NB4 (cell line): ENCODE data around the gene DOCK8.

Experiments
- CTCF ChIP-seq: IDR thresholded peaks from one replicate; pipeline ENCODE4 v1.5.1; 2012; ENCODE audit warnings: low read depth, low read length
- MAX ChIP-seq: IDR thresholded peaks from 2 replicates; pipeline ENCODE4 v1.6.1; 2011; ENCODE audit warnings: low read depth, low read length
- MYC ChIP-seq: IDR thresholded peaks from 2 replicates; pipeline ENCODE4 v1.6.1; 2011; ENCODE audit warnings: low read depth, low read length
- POLR2A ChIP-seq: IDR thresholded peaks from 2 replicates; pipeline ENCODE4 v1.6.1; 2011; ENCODE audit warnings: mild to moderate bottlenecking; ENCODE audit not compliant: insufficient read length; ENCODE audit errors: extremely low read depth

DNA sequence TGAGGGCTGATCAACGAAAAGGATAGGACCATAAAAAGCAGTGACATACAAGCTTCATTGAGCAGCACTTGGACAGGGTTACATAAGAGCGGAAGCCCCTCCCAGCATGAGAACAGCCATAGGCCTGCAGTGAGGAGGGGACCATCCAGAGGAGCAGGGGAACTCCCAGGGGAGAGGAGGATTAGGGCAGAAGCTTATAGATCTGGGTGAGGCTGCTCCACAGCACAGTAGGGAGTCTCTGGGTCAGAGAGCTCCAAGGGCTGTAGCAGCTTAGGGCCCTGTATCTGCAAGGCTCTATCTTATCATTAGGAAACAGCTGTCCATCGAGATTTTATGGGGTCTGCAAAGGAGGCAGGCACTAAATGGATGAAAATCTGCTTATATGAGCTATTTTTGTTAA, 186.6 kb downstream of the DOCK8 start:
- TF ChIP-seq CTCF: no peak
- TF ChIP-seq POLR2A: no peak
- no peak for TF ChIP-seq MYC
- no peak for TF ChIP-seq MAX
